ENCODE data around the gene STUM. TPM values are rescaled to one million over a fixed set of nuclear protein-coding genes. Genes with fewer than 3 reads are reported as not detected.

The STUM gene
- total and polyA plus RNA-seq, 2 donors from 2014 or later = 1.6 to 1.9 TPM

DNA sequence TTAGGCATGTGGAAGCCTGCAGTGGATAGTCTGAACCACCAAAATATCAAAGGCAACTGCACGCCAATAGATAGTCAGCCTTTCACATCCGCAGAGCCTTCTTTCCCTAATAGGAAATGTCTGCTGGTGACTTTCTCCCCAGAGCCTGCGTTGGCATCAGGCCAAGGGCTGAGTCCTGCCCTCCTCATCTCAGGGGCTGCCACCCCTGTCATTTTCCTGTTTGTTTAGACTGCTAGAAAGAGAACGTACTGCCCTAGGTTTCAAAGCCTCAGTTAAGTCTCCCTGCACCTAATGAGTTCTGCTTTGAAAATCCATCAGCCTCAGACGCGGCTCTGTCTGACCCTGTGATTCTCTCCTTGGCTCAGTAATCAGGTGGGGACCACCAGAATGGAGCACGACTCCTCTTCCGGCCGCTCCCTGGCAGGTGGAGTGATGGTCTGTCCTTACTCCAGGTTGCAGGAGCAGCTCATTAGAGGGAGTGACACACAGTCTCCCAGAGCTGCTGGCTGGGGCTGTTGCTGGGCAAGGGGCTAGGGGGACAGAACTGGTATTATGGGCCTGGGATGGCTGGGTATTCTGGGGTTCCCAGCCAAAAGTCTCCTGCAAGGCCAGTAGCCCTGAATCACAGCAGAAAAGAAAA is 27.3 kb downstream of the STUM start:
- intact Hi-C loops (cut with DNase I) = no loop called here
- no peaks in the 10 kb centered on the region for H3K36me3 ChIP-seq (ENCODE audit: control insufficient read depth in 2 of 3, insufficient read depth in 3 of 3, low read length in 3 of 3)
- TF ChIP-seq, protein P1, sequence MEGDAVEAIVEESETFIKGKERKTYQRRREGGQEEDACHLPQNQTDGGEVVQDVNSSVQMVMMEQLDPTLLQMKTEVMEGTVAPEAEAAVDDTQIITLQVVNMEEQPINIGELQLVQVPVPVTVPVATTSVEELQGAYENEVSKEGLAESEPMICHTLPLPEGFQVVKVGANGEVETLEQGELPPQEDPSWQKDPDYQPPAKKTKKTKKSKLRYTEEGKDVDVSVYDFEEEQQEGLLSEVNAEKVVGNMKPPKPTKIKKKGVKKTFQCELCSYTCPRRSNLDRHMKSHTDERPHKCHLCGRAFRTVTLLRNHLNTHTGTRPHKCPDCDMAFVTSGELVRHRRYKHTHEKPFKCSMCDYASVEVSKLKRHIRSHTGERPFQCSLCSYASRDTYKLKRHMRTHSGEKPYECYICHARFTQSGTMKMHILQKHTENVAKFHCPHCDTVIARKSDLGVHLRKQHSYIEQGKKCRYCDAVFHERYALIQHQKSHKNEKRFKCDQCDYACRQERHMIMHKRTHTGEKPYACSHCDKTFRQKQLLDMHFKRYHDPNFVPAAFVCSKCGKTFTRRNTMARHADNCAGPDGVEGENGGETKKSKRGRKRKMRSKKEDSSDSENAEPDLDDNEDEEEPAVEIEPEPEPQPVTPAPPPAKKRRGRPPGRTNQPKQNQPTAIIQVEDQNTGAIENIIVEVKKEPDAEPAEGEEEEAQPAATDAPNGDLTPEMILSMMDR (IDR thresholded peaks at IDR 0.05; ENCODE audit: borderline replicate concordance, extremely low read depth, insufficient read depth) = no peak
- H3K27ac ChIP-seq (ENCODE audit: low read depth in 2 of 2, low read length in 2 of 2) = no peak overlapping the region
- H3K27me3 ChIP-seq (ENCODE audit: control insufficient read depth, insufficient read depth, low read length) = no peaks in the 10 kb centered on the region
- H3K9me3 ChIP-seq (ENCODE audit: control insufficient read depth in 2 of 3, insufficient read depth in 1 of 3, low read length in 3 of 3) = no peaks in the 10 kb centered on the region
- H3K4me3 ChIP-seq (ENCODE audit: low read length in 3 of 3) = no peak overlapping the region
- H3K4me1 ChIP-seq (ENCODE audit: control insufficient read depth in 2 of 3, insufficient read depth in 2 of 3, low read depth in 1 of 3, low read length in 3 of 3) = no peaks in the 10 kb centered on the region
- DNase-seq (no peak), FAIRE-seq (no peak)
- H3K9ac ChIP-seq (ENCODE audit: low read length in 3 of 3) = no peak overlapping the region

- TF ChIP-seq, protein P1 (IDR thresholded peaks at IDR 0.05; ENCODE audit: borderline replicate concordance, extremely low read depth, insufficient read depth) = no peak
- no peak for FAIRE-seq
Measured at GRCh38 chr1:226576601-226577000, 28.0 kb downstream of the STUM start.

DNA sequence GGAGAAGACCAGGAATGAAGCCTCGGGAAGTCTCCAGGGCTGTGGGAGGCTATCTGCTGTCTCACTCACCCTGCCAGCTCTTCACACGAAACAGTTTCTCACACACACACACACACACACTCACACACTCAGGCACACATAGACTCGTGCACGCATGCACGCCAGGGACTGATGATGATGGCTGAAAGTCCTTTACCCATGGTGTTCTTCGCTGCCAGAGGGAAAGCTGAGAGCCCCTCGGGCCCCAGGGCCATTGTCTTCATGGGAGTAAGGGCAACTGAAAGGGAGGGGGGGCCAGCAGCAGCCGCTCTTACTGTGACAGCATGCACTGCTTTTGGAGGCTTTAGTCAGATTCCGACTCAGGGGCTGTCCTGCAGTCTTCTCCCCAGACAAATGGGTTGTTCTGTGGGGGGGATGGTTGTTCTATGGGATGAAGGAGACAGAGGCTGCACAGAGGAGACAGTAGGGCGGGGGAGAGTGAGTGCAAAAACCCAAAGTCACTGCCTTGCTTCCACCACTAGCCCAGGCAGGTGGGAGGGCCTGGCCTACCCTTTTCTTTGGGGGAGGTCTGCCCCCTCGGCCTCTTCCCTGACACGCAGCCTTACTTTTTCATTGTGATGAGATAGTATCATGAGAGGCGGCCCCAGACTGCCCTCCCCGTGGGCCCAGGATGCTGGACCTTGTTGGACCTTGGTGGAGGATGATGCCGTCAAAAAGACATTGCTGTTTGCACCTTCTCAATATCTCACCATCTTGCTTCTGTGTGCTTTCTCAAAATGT is 29.0 kb downstream of the STUM start:
- H3K36me3 ChIP-seq (ENCODE audit: control insufficient read depth in 2 of 3, insufficient read depth in 3 of 3, low read length in 3 of 3) = no peaks in the 10 kb centered on the region
- no peak for DNase-seq
- intact Hi-C loops (cut with DNase I) = no loop called here
- H3K9ac ChIP-seq (ENCODE audit: low read length in 3 of 3) = no peak overlapping the region
- H3K4me1 ChIP-seq (ENCODE audit: control insufficient read depth in 2 of 3, insufficient read depth in 2 of 3, low read depth in 1 of 3, low read length in 3 of 3) = no peaks in the 10 kb centered on the region
- TF ChIP-seq, protein P1 (IDR thresholded peaks at IDR 0.05; ENCODE audit: borderline replicate concordance, extremely low read depth, insufficient read depth) = no peak
- no peaks in the 10 kb centered on the region for H3K9me3 ChIP-seq (ENCODE audit: control insufficient read depth in 2 of 3, insufficient read depth in 1 of 3, low read length in 3 of 3)
- H3K27me3 ChIP-seq (ENCODE audit: control insufficient read depth, insufficient read depth, low read length) = no peaks in the 10 kb centered on the region
- H3K27ac ChIP-seq (ENCODE audit: low read depth in 2 of 2, low read length in 2 of 2) = no peak overlapping the region
- no peak overlapping the region for H3K4me3 ChIP-seq (ENCODE audit: low read length in 3 of 3)
- no peak for FAIRE-seq

More at GRCh38 chr1:226576601-226577000, 28.0 kb downstream of the STUM start:
- Histone ChIP-seq H3K36me3 (ENCODE audit: control insufficient read depth in 2 of 3, insufficient read depth in 3 of 3, low read length in 3 of 3) (no peaks in the 10 kb centered on the region), H3K9me3 (ENCODE audit: control insufficient read depth in 2 of 3, insufficient read depth in 1 of 3, low read length in 3 of 3) (no peaks in the 10 kb centered on the region), H3K4me1 (ENCODE audit: control insufficient read depth in 2 of 3, insufficient read depth in 2 of 3, low read depth in 1 of 3, low read length in 3 of 3) (no peaks in the 10 kb centered on the region), H3K27ac (ENCODE audit: low read depth in 2 of 2, low read length in 2 of 2) (no peak overlapping the region), H3K4me3 (ENCODE audit: low read length in 3 of 3) (no peak overlapping the region), H3K27me3 (ENCODE audit: control insufficient read depth, insufficient read depth, low read length) (no peaks in the 10 kb centered on the region), H3K9ac (ENCODE audit: low read length in 3 of 3) (no peak overlapping the region)
- intact Hi-C loops (cut with DNase I) = no loop called here
- DNase-seq = no peak
